T-helper 2 cell (primary cell): ENCODE measurements around the gene ABCC8.

Experiments
- DNase-seq, 5 experiments: peaks; one replicate each; pipeline versions ENCODE4 v3.0.0 to v3.0.0-alpha.2; 2012 to 2022

The ABCC8 gene

GRCh38 chr11:17426233-17426632, 50.4 kb downstream of the ABCC8 start:
- DNase-seq: peak in 1 of 5 experiments; percentile 77

GRCh38 chr11:17423533-17424310, 52.9 kb downstream of the ABCC8 start:
- DNase-seq: no peak

- DNase-seq: no peak
These were observed 54.9 kb downstream of the ABCC8 start for GRCh38 chr11:17421781-17422180.

DNA sequence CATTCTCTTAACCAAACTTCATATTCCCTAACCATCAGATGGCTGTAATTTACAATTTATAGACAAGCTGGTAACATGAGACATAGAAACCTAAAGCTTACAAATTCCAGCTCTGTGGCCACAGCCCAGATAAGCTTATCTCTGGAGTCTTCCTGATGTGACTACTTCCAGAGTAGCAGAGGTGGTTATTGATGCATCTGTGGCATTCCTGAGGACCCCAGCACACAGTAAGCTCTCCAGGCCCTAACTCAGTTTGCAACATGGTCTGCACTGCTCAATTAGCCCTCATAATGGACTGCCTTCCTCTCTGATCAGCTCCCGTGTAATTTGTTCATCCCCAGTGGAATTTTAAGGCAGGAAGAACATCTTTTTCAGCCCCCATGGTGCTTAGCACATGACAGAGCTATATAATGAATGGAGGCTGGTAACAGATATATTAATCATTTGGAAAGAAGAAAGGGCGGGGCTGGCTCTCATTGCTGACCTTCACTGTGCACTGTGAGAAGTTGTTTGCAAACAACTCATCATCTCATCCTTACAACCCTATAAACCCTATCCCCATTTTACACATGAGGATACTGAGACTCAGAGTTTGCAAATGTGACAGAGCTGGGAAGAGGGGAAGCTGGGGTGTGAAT, 58.1 kb downstream of the ABCC8 start:
- DNase-seq: no peak

- DNase-seq: no peak
These were observed 60.2 kb downstream of the ABCC8 start for GRCh38 chr11:17416492-17416891.

- DNase-seq: no peak
These were observed 61.0 kb downstream of the ABCC8 start for GRCh38 chr11:17415523-17416104.

- DNase-seq: no peak
These were observed 61.7 kb downstream of the ABCC8 start for GRCh38 chr11:17414992-17415391.

DNA sequence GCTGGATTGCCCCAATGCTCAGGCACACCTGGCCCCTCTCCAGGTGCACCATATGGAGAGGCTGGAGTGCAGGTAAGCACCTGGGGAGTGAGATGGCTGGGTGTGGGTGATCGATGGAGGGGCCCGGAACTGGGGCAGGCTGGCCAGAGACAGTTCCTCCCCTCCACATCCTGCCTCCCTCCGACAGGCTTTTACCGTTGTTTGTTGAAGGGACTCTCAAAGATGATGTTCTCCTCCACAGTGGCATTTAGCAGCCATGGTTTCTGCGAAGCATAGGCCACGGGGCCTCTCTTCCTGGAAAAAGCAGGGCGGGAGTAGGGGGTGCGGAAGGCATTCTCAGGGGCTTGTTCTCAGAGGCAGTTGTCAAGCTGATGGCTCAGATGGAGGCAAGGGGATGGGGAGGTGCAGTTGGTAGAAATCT, 62.3 kb downstream of the ABCC8 start:
- DNase-seq: peak in 1 of 5 experiments; percentile 10

- no peak for DNase-seq
These were observed 63.0 kb downstream of the ABCC8 start for GRCh38 chr11:17413414-17414316.

- no peak for DNase-seq
These were observed 64.0 kb downstream of the ABCC8 start for GRCh38 chr11:17412488-17413180.

- DNase-seq: no peak
These were observed 65.2 kb downstream of the ABCC8 start for GRCh38 chr11:17411418-17411817.

DNA sequence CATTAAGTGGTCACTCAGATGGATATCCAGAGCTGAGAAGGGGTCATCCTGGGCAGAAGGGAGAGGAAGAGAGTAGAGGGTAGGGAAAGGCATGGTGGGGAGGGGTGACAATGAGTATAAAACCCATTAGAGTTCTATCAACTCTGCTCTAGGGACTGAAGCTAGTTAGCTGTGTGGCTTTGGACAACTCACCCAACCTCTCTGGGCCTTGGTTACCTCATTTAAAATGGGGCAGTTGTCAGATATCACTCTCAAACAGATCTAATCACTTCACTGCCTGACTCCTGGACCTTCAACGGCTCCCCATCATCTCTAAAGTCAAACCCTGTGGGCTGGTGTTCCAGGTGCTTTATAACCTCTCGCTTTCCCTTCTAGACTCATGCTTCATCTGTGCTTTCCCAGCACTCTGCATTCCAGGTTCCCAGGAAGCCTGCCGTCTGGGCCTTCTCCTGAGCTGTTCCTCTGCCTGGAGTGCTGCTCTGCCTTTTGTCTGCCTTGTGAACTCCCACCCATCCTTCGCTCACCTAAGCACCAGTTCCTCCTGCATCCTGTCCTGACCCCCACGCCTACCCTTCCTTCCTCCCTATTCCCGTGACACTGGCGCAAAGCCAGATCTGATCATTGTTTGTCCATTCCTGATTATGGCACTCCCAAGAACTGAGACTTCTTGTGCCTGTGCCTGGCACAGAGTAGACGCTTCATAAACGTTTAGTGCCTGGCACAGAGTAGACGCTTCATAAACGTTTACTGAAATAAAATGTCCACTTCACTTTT, 65.9 kb downstream of the ABCC8 start:
- DNase-seq: no peak

GRCh38 chr11:17408641-17409040, 68.0 kb downstream of the ABCC8 start:
- no peak for DNase-seq

GRCh38 chr11:17408026-17408425, 68.6 kb downstream of the ABCC8 start:
- no peak for DNase-seq

GRCh38 chr11:17407575-17407974, 69.1 kb downstream of the ABCC8 start:
- DNase-seq: no peak

DNA sequence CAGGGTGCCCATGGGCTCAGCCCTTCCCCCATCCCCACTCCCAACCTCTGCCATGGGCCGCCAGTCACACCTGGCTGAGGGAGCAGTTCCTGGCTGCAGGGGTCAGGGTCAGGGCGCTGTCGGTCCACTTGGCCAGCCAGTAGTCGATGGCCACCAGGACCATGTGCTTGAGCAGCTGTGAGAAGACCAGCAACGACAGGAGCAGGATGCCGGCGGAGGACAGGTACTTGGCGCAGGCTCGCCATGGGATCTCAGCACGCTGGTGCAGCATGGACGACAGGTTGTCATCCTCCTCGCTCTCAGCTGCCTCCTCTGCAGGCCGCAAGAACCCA, 69.9 kb downstream of the ABCC8 start:
- no peak for DNase-seq

- no peak for DNase-seq
These were observed 70.4 kb downstream of the ABCC8 start for GRCh38 chr11:17406082-17406817.

- DNase-seq: no peak
These were observed 71.2 kb downstream of the ABCC8 start for GRCh38 chr11:17405232-17406005.

DNA sequence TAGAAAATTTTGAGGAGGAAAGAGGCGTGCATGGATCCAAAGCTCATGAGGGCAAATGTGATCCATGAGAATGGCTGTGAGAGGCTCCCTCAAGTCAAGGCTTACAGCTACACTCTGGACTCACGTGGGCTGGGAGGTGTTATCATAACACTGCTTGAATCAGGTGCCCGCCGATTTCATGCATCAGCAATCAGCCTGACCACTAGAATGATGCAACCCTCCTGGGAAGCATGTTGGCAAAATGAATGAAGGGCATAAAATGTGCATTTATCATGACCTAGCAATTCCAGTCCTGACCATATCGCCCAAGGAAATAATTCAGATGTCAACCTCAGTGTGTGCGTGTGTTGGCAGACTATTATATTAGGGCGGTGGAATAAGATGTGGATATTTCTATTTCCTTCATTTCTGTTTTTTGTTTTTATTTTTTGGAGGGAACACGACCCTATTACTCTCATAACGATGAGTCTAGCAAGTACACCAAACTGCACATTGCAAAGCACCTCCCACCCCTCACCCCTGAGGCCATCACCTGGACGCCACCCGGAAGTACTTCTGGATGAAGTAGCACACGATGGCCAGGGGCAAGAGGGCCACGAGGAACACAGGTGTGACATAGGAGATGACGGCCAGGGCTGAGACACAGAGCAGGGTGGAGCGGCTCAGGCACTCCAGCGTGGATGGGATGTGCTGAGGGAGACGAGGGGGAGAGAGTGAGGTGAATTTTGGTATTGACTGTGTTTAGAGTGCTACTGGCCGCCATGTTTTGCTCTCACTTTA, 72.5 kb downstream of the ABCC8 start:
- DNase-seq: no peak
